ENCODE results near the gene NTHL1. TPM values are rescaled to one million over a fixed set of nuclear protein-coding genes. Genes with fewer than 3 reads are reported as not detected.

The NTHL1 gene
- total and polyA plus RNA-seq, 2 donors (not counting 3 experiments of a cell fraction or from before 2014, with no cell fraction given): 39.8 to 65.8 TPM

GRCh38 chr16:2032285-2033056 lies 15.2 kb downstream of the NTHL1 start:
- Histone ChIP-seq H3K36me3 (ENCODE audit: control insufficient read depth in 2 of 2, extremely low read depth in 1 of 2, insufficient read depth in 2 of 2, low read length in 2 of 2) (peaks cover 0 to 4% of the 10 kb centered on the region in 2 experiments), H3K27ac (ENCODE audit: insufficient read depth, low read depth, low read length) (peak overlapping the region; percentile 77), H3K9me3 (replicated peaks; ENCODE audit: control insufficient read depth, insufficient read depth, low read length) (no peaks in the 10 kb centered on the region), H3K79me2 (ENCODE audit: control insufficient read depth, insufficient read depth, low read length) (peaks cover 24% of the 10 kb centered on the region), H3K4me2 (ENCODE audit: insufficient read depth, low read length) (peak overlapping the region; percentile 9), H3K4me3 (replicated peaks in 1 of 3; ENCODE audit: insufficient read depth in 1 of 3, low read depth in 1 of 3, low read length in 3 of 3) (no peak overlapping the region), H3K4me1 (ENCODE audit: control insufficient read depth, extremely low read depth, insufficient read depth, low read length) (peaks cover 58% of the 10 kb centered on the region), H2AFZ (ENCODE audit: low read depth, low read length) (no peak overlapping the region), H3K9ac (replicated peaks; ENCODE audit: extremely low read depth, insufficient read depth, low read length) (no peak overlapping the region), H4K20me1 (replicated peaks; ENCODE audit: control insufficient read depth, extremely low read depth, insufficient read depth, low read length) (no peaks in the 10 kb centered on the region), H3K27me3 (ENCODE audit: control insufficient read depth in 2 of 2, insufficient read depth in 2 of 2, low read length in 2 of 2) (no peaks in the 10 kb centered on the region), H3K9me1 (replicated peaks; ENCODE audit: control insufficient read depth, extremely low read depth, insufficient read depth, low read length) (no peaks in the 10 kb centered on the region)
- dilution Hi-C loops (cut with MboI; ENCODE audit: extremely low pct_ligation_motif_present, low sequenced_read_pairs): loop anchor here (25.0 kb wide), 1 partner anchor 130 kb away; the partner anchor contains the start of gene TRAF7
- no TSS peak for BruUV-seq (replicated peaks)
- DNase-seq (ENCODE audit: low read depth, low spot score) (no peak), FAIRE-seq (peak; percentile 40)
- ChIA-PET CTCF (interaction anchor here (0.8 to 3.6 kb wide), 5 partner anchors 9 to 108 kb away, joined by 4 to 21 read pairs (median 12); partner anchors contain the start of genes NTHL1 and TSC2), POLR2A (interaction anchor here (0.6 to 1.2 kb wide), 2 partner anchors 123 to 505 kb away, joined by 4 read pairs; partner anchors contain the start of genes PDPK1 and TRAF7)
- intact Hi-C loops (cut with micrococcal nuclease): loop anchor here (1.0 kb wide), 1 partner anchor 15 kb away; the partner anchor contains the start of genes NTHL1 and TSC2
- TF ChIP-seq CTCF (IDR thresholded peaks at IDR 0.05; ENCODE audit: extremely low read depth in 1 of 2, insufficient read depth in 1 of 2, low read depth in 1 of 2, low read length in 2 of 2): no peak
- TF ChIP-seq EZH2 (IDR thresholded peaks at IDR 0.05; ENCODE audit: borderline replicate concordance, low read depth, low read length, severe bottlenecking): no peak
- TF ChIP-seq POLR2AphosphoS5 (IDR thresholded peaks at IDR 0.05; ENCODE audit: insufficient read depth, low read depth, low read length): no peak
- no peak for TF ChIP-seq JUN (IDR thresholded peaks at IDR 0.05; ENCODE audit: borderline replicate concordance, insufficient read depth, insufficient read length, low read depth)
- no peak for TF ChIP-seq POLR2A (IDR thresholded peaks at IDR 0.05; ENCODE audit: low read depth, low read length)
- TF ChIP-seq MYC (IDR thresholded peaks at IDR 0.05; ENCODE audit: low read depth, low read length): no peak
- no peak for TF ChIP-seq FOS (IDR thresholded peaks at IDR 0.05; ENCODE audit: borderline replicate concordance, insufficient read depth, low read length)
- TF ChIP-seq, protein P1, sequence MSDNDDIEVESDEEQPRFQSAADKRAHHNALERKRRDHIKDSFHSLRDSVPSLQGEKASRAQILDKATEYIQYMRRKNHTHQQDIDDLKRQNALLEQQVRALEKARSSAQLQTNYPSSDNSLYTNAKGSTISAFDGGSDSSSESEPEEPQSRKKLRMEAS (IDR thresholded peaks at IDR 0.05; ENCODE audit: insufficient read depth, insufficient read length): no peak
- no peak for TF ChIP-seq GATA2 (IDR thresholded peaks at IDR 0.05; ENCODE audit: insufficient read depth, insufficient read length, low read depth, low read length)

All from endothelial cell of umbilical vein (primary cell).